Stimulated activated CD4-positive, alpha-beta T cell treated with anti-CD3 and anti-CD28 coated beads, Interleukin-12 subunit alpha, Interleukin-12 subunit beta, amount 100 ng/mL, for 4 hours (primary cell): ENCODE results near the gene SYT3.

Experiments
- DNase-seq: peaks from one replicate; pipeline ENCODE4 v3.0.0-alpha.2; 2020

SYT3 gene

GRCh38 chr19:50639121-50640112 lies at the start of gene SYT3:
SYT3 (minus strand) TSS chr19:50639881; CDS start chr19:50637411, 2,470 bp downstream.
- DNase-seq, result peak; percentile 49

DNA sequence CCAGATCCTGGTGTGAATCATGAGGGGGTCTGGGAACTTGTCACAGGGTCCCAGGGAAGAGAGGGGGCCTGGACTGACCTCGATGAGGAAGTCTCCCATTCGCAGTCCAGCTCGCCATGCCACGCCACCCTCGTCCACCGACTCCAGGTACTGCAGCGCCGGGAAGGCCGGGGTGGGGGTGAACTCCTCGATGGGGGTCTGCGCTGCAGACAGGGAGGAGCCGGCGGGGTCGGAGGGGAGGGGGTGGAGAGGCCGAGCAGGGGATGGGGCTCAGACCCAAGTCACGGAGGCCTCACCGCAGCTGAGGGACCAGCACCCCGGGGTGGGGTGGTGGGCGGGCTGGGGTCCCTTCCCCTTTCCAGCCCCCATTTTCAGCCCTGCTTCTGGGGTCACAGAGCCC lies 49.1 kb upstream of the SYT3 start:
- DNase-seq, result no peak

GRCh38 chr19:50686310-50687032 lies 46.8 kb upstream of the SYT3 start:
- DNase-seq, result no peak

DNA sequence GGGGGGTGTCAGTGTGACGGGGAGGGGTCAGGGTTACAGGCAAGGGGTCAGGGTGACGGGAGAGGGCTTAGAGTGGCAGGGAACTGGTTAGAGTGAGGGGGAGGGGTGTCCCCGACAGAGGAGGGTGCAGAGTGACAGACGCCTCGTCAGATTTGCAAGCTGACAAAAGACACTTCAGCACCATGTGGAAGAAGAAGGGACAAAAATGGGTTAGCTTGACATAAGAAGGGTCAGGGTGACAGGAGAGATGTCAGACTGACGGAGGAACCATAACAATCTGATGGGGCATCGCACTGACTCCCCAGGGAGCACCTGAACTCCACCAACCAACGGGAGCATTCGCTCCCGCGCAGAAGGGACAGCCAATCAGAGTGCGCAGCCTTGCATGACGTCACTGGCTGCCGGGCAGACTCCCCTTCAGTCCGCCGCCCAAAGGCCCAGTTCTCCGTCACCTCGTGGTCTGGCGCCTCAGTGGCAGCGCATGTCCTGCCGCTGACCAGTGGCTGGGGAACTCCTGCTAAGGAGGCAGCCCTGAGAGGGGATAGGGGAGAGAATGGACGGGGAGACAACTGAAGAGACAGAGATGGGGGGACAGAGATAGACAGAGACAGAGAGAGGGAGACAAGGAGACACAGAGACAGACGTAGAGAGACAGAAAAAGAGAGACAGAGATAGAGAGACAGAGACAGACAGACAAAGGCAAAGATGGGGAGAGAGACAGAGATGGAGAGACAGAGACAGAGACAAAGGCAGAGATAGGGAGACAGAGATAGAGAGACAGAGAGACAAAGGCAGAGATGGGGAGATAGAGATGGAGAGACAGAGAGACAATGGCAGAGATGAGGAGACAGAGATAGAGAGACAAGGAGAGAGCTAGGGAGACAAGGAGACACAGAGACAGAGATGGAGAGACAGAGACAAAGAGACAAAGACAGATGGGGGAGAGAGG lies 39.8 kb upstream of the SYT3 start:
- DNase-seq, result peak; percentile 74

GRCh38 chr19:50678323-50678722 lies 38.6 kb upstream of the SYT3 start:
- no peak for DNase-seq

- no peak for DNase-seq
These were observed 38.0 kb upstream of the SYT3 start for GRCh38 chr19:50677636-50678035.

- no peak for DNase-seq
These were observed 37.0 kb upstream of the SYT3 start for GRCh38 chr19:50676625-50677197.

DNA sequence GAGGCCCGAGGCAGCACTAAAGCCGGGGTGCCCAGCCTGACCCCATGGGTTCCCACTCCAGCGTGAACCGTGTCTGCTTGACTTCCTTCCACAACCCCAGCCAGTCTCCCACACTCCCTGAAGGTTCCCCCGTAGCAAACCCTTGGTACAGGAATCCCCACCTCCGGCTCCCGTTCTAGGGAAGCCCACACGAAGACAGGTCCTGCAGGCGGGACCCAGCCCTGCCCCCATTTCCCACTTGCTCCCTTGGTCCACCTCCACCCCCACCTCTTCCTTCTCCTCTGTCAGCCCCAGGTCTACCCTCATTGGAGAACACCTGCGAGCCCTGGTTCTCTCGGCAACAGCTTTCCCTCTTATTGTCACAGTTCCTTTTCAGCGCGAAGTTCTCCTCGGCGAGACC lies 33.4 kb upstream of the SYT3 start:
- DNase-seq, result no peak

DNA sequence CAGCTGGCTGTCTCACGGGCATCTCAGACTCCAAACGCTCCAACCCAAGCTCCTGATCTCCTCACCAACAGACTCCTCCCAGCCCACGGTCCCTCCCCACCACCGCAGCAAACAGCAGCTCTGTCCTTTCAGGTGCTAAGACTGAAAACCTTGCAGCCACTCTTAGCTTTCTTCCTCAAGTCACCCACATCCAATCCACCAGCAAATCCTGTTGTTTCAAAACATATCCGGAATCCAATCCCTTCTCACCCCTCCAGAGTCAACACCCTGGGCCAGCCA lies 30.4 kb upstream of the SYT3 start:
- DNase-seq, result no peak

GRCh38 chr19:50669302-50670101 lies 29.8 kb upstream of the SYT3 start:
- peak; percentile 28 for DNase-seq

DNA sequence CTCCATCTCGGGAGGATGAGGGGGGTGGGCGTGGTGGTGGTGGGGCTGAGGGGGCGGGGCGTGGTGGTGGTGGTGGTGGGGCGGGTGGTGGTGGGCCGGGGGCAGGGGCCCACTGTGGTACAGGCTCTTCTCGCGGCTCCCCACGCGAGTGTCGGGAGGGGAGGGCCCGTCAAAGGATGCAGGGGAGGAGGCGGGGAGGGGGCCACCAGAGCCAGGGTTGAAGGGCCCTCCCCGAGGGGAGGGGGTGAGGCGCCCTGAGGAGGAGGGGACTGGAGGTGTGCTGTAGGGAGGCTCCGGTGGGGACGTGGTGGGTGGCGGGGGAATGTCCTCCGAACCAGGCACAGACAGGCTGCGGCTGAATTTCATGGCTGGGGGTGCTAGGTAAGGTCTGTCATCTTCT lies 29.2 kb upstream of the SYT3 start:
- no peak for DNase-seq

GRCh38 chr19:50668416-50668815 lies 28.7 kb upstream of the SYT3 start:
- no peak for DNase-seq

GRCh38 chr19:50667759-50668231 lies 28.1 kb upstream of the SYT3 start:
- DNase-seq, result no peak

GRCh38 chr19:50667177-50667758 lies 27.6 kb upstream of the SYT3 start:
- DNase-seq, result no peak

GRCh38 chr19:50666346-50667176 lies 26.9 kb upstream of the SYT3 start:
- DNase-seq, result no peak

- no peak for DNase-seq
These were observed 24.5 kb upstream of the SYT3 start for GRCh38 chr19:50664204-50664603.

- no peak for DNase-seq
These were observed 23.8 kb upstream of the SYT3 start for GRCh38 chr19:50663482-50663790.

GRCh38 chr19:50662651-50663481 lies 23.2 kb upstream of the SYT3 start:
- DNase-seq, result no peak
